GM19463 (cell line): Measurements from ENCODE around the gene GLYAT.

ENCODE experiments used
- ATAC-seq: cut with Tn5 transposase; IDR thresholded peaks from one replicate; pipeline ENCODE4 v1.9.1; 2021; ENCODE audit warnings: mild to moderate bottlenecking, moderate library complexity; ENCODE audit not compliant: unreplicated experiment

GLYAT gene

GRCh38 chr11:58731819-58732218, at the start of gene GLYAT:
Gene GLYAT, minus strand, starts transcription at chr11:58731943. Its CDS starts 7,447 bp downstream, at chr11:58724496.
- ATAC-seq, result no peak

GRCh38 chr11:58781345-58781744, 49.6 kb upstream of the GLYAT start:
- no peak for ATAC-seq

DNA sequence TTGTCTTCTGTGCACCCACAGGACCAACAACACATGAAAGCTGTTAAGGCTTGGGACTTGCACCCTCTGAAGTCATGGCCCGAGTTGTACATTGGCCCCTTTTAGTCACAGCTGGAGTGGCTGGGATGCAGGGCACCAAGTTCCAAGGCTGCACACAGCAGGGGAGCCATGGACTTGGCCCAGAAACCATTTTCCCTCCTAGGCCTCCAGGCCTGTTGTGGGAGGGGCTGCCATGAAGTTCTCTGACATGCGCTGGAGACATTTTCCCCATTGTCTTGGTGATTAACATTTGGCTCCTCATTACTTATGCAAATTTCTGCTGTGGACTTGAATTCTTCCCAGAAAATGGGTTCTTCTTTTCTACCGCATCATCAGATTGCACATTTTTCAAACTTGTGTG, 48.8 kb upstream of the GLYAT start:
- no peak for ATAC-seq

GRCh38 chr11:58776891-58777710, 45.4 kb upstream of the GLYAT start:
- no peak for ATAC-seq

- no peak for ATAC-seq
Observed at GRCh38 chr11:58775066-58775708, 43.4 kb upstream of the GLYAT start.

- no peak for ATAC-seq
Observed at GRCh38 chr11:58774164-58774593, 42.4 kb upstream of the GLYAT start.

DNA sequence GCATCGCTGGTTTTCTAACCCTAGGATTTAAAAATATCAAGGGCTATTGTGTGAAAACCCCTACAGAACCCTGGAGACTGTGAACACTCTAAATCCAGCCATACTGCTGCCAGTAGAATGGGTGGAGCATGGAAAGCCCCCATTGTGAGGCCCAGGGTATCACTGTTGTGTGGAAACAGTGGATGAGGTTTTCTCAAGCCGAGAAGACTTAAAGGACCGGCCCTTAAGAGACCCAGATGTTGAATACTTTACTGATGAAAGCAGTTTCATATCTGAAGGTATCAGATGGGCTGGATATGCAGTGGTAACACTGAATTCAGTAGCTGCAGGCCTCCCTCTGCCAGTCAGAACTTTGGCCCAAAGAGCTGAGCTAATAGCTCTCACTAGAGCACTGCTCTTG, 41.6 kb upstream of the GLYAT start:
- no peak for ATAC-seq

GRCh38 chr11:58772329-58773285, 40.9 kb upstream of the GLYAT start:
- no peak for ATAC-seq

DNA sequence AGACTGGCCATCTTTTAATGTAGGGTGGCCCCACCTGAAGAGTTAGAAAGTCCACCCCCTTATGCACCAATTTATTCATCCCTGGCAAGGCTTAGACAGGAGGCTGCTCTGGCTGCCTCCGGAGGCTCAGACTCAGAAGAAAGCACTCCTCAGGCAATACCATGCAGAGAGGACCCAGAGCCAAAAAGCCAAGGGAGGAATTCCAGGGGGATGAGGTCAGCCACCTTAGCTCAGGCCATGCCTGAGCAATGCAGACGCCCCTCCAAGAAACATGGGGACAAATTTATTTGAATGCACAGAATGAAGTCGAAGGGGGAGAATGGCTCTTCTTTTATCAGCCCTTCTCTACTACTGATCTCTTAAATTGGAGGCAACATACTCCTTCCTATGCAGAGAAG, 39.7 kb upstream of the GLYAT start:
- ATAC-seq, result no peak

GRCh38 chr11:58770627-58771457, 39.1 kb upstream of the GLYAT start:
- ATAC-seq, result no peak

DNA sequence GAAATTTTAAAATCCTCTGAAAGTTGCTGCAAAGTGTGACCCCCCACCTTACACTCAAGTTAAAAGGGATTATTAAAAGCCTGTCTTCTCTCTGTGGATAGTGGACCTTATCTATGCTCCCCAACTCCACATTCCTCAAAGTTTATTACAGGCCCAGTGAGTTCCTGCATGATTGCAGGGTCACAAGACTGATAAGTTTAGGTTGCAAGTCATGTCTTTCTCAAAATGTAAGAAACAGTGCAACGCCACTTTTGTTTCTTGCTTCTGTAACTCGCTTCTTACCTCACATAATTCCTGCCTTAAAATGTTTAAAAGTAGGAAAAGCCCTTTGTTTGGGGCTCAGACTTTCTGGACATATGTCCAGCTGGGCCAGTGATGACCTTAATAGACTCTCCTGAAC, 38.4 kb upstream of the GLYAT start:
- no peak for ATAC-seq

DNA sequence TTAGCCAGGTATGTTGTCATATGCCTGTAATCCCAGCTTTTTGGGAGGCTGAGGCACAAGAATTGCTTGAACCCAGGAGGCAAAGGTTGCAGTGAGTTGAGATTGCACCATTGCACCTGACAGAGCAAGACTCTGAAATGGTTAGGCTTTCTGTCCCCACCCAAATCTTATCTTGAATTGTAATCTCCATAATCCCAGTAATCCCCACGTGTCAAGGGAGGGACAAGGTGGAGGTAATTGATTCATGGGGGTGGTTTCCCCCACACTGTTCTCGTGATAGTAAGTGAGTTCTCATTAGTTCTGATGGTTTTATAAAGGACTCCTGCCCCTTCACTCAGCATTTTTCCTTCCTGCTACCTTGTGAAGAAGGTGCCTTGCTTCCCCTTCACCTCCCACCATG, 37.6 kb upstream of the GLYAT start:
- ATAC-seq, result no peak

DNA sequence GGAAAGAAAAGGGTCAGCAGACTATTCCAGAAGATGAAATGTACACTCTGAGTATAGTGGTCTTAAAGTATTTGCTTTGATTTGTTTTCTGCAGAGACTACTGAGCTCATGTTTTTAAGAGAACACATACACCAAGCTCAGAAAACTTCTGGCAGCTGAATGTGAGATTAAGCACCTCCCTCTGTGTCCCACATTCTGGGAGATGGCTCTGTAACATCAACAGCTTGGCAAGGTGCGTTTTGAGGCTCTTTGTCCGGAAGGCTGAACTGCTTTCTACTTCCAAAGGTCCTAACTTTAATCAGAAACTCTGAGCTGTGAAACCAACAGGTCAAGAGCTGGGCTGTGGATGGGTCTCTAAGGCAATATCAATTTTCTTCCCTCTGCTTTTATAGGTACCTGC, 36.4 kb upstream of the GLYAT start:
- no peak for ATAC-seq

GRCh38 chr11:58765078-58765477, 33.3 kb upstream of the GLYAT start:
- ATAC-seq, result no peak

DNA sequence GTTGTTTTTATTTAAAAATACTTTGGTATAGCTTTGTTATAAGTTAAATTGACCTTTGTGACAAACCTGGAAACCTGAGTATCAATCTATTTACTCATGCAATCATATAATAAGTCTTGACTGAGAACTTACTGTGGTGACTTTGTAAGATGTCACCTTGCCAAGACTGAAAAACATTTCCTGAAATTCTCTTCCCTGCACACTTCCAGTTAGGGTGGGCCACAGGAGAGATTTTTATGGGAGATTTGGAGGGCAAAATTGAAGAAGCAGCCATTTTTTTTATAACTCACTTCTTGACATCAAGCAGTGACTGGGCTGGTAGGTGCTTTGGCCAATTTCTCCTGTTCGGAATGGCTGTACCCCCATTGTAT, 31.4 kb upstream of the GLYAT start:
- no peak for ATAC-seq

DNA sequence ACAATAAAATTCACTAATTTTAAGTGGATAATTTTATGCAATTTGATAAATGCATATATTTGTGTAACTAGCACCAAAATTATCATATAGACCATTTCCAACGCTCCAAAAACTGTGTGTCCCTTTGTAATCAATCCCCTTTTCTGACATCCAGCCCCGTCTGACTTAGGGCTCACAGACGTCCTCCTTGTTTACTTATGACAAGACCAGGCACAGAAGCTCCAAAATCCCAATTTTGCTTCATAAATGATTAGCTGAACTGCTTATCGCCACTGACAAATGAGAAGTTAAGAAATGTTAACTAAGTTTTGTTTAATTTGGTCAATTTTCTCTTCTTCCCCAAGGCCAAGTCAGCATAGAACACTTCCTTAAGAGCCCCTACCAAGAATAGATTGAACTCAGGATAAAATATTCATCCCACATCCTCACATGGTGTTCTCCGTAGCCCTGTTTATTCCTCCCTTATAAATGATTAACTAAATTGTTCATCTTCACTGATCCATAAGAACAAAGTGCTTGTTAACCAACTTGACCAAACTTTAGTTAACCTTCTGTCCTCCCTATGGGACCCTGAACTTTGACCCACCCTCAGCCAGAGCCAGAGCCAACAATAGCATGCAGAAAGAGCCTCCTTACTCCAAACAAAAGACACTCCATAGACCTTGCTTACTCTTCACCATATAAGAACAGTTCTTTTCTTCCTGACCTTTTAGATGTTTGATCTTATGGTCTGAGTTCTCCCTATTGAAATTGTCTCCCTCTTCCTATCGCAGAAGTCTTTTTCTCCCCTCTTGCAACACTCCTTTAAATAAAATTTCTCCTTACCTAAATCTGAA, 30.8 kb upstream of the GLYAT start:
- ATAC-seq, result no peak

DNA sequence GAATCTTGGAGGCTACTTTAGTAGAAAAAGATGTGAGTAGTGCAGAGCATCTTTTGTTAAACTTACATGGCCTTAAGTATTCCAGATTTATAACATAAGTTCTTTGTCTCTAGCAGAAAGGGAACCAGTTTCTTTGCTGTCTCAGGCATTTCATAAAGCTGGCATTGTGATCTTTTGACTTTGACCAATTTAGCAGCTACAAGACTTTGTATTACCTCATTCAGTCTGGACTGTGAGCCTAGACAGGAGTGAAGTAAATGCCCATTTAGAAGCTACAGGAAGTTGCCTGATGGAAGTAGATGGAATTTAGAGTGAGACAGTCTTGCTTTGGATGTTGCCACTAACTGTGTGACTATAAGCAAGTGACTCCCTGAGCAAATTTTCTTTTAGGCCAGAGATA, 25.7 kb upstream of the GLYAT start:
- no peak for ATAC-seq

DNA sequence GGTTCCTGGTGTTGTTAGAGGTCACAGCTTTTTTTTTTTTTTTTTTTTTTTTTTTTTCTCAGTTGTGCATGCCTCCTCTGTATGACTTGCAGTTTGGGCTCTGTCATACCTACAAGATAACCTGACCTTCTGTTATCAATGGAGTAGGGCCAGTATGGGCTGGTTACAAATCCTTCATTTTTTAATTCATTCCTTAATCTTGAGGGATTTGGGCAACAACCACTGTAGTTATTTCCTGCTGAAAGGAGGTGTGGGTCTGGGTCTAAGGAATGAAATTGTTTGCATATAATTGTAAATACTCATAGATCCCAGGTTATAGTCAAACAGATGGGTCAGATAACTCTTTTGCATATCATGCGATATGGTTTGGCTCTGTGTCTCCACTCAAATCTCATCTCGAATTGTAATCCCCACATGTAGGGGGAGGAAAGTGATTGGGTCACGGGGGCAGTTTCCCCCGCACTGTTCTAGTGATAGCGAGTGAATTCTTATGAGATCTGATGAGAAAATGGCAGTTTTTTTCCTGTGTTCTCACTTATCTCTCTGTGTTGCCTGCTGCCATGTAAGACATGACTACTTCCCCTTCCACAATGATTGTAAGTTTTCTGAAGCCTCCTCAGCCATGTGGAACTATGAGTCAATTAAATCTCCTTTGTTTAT, 14.1 kb upstream of the GLYAT start:
- ATAC-seq, result no peak
